Measurements from ENCODE around the gene MAP4K5. TPM values are rescaled to one million over a fixed set of nuclear protein-coding genes. Genes with fewer than 3 reads are reported as not detected.

Gene MAP4K5
- total and polyA plus RNA-seq, 8 donors = 46.4 to 71.8 (median 62.6) TPM

DNA sequence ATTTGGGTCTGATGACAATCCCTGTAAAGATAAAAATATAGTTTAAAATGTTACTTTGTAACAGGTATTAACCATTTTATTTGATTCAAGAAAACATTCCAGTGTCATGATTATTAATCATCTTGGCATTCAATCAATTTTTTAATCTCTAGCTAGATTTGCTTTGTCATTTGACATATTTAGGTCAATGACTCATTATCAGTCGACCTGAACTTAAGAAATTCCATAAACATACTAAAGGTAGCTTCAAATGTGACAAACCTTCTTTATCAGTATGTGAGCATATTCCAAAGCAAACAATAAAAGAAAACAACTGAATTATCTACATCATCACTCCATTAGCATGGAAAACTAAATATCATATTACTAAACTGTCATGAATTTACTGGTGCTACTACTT is 84.9 kb downstream of the MAP4K5 start:
- Histone ChIP-seq H3K36me3 (peaks cover 0 to 68% of the 10 kb centered on the region in 2 donors), H3K4me1 (no peaks in the 10 kb centered on the region), H3K27me3 (no peaks in the 10 kb centered on the region), H3K9me3 (no peaks in the 10 kb centered on the region), H3K27ac (no peak overlapping the region), H3K4me3 (no peak overlapping the region)
- no peak for DNase-seq
- intact Hi-C loops (cut with DNase I) = no loop called here
- no peak for ATAC-seq
- TF ChIP-seq, protein P1, sequence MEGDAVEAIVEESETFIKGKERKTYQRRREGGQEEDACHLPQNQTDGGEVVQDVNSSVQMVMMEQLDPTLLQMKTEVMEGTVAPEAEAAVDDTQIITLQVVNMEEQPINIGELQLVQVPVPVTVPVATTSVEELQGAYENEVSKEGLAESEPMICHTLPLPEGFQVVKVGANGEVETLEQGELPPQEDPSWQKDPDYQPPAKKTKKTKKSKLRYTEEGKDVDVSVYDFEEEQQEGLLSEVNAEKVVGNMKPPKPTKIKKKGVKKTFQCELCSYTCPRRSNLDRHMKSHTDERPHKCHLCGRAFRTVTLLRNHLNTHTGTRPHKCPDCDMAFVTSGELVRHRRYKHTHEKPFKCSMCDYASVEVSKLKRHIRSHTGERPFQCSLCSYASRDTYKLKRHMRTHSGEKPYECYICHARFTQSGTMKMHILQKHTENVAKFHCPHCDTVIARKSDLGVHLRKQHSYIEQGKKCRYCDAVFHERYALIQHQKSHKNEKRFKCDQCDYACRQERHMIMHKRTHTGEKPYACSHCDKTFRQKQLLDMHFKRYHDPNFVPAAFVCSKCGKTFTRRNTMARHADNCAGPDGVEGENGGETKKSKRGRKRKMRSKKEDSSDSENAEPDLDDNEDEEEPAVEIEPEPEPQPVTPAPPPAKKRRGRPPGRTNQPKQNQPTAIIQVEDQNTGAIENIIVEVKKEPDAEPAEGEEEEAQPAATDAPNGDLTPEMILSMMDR (IDR thresholded peaks at IDR 0.05) = no peak

DNA sequence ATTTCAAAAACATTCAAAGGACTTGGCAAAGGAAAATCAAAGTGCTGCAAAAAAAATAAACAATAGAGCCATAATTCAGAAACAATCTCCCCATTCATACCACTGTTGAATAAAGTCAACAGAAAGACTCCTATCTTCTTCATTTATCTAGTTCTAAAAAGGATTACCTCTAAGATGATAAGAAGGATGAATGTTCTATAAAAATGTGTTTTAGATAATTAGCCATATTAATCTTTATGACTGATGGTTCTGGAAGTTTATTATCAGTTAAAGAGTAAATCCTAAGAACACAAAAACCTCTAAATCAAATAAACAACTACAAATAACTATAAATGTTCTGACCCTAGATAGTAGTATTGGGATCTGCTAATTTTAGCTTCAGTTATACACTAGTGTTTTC is 97.8 kb downstream of the MAP4K5 start:
- H3K27ac ChIP-seq = no peak overlapping the region
- H3K36me3 ChIP-seq = peaks cover 0 to 51% of the 10 kb centered on the region in 2 donors
- TF ChIP-seq, protein P1 (IDR thresholded peaks at IDR 0.05) = no peak
- H3K9me3 ChIP-seq = no peaks in the 10 kb centered on the region
- intact Hi-C loops (cut with DNase I) = no loop called here
- no peaks in the 10 kb centered on the region for H3K4me1 ChIP-seq
- no peak for DNase-seq
- no peaks in the 10 kb centered on the region for H3K27me3 ChIP-seq
- H3K4me3 ChIP-seq = no peak overlapping the region
- ATAC-seq = no peak

GRCh38 chr14:50432131-50432530 is 100.2 kb downstream of the MAP4K5 start:
- Histone ChIP-seq H3K36me3 (peaks cover 0 to 46% of the 10 kb centered on the region in 2 donors), H3K4me1 (no peaks in the 10 kb centered on the region), H3K4me3 (no peak overlapping the region), H3K27ac (no peak overlapping the region), H3K27me3 (no peaks in the 10 kb centered on the region), H3K9me3 (no peaks in the 10 kb centered on the region)
- intact Hi-C loops (cut with DNase I) = no loop called here
- DNase-seq = no peak
- TF ChIP-seq, protein P1 (IDR thresholded peaks at IDR 0.05) = no peak
- no peak for ATAC-seq

- Histone ChIP-seq H3K4me1 (no peaks in the 10 kb centered on the region), H3K27me3 (no peaks in the 10 kb centered on the region), H3K36me3 (peaks cover 0 to 45% of the 10 kb centered on the region in 2 donors), H3K27ac (no peak overlapping the region), H3K4me3 (no peak overlapping the region), H3K9me3 (no peaks in the 10 kb centered on the region)
- TF ChIP-seq, protein P1 (IDR thresholded peaks at IDR 0.05) = no peak
- intact Hi-C loops (cut with DNase I) = no loop called here
- ATAC-seq (peak; percentile 62), DNase-seq (no peak)
Observed at GRCh38 chr14:50425816-50426215, 106.6 kb downstream of the MAP4K5 start.

GRCh38 chr14:50425105-50425504 is 107.3 kb downstream of the MAP4K5 start:
- Histone ChIP-seq H3K27me3 (no peaks in the 10 kb centered on the region), H3K27ac (no peak overlapping the region), H3K4me3 (no peak overlapping the region), H3K9me3 (no peaks in the 10 kb centered on the region), H3K36me3 (peaks cover 0 to 52% of the 10 kb centered on the region in 2 donors), H3K4me1 (no peaks in the 10 kb centered on the region)
- DNase-seq (no peak), ATAC-seq (peak; percentile 72)
- intact Hi-C loops (cut with DNase I) = no loop called here
- TF ChIP-seq, protein P1 (IDR thresholded peaks at IDR 0.05) = no peak

Data from left lung (tissue), 10 donors.